Stimulated activated CD8-positive, alpha-beta memory T cell treated with anti-CD3 and anti-CD28 coated beads, Interleukin-2, amount 100 ng/mL, for 48 hours (primary cell): ENCODE data around the gene FRMPD2.

Experiments
- DNase-seq, 2 donors: peaks; one replicate each; pipeline ENCODE4 v3.0.0-alpha.2; 2020; ENCODE audit warnings: low read depth in 2 of 2

FRMPD2 gene, protein sequence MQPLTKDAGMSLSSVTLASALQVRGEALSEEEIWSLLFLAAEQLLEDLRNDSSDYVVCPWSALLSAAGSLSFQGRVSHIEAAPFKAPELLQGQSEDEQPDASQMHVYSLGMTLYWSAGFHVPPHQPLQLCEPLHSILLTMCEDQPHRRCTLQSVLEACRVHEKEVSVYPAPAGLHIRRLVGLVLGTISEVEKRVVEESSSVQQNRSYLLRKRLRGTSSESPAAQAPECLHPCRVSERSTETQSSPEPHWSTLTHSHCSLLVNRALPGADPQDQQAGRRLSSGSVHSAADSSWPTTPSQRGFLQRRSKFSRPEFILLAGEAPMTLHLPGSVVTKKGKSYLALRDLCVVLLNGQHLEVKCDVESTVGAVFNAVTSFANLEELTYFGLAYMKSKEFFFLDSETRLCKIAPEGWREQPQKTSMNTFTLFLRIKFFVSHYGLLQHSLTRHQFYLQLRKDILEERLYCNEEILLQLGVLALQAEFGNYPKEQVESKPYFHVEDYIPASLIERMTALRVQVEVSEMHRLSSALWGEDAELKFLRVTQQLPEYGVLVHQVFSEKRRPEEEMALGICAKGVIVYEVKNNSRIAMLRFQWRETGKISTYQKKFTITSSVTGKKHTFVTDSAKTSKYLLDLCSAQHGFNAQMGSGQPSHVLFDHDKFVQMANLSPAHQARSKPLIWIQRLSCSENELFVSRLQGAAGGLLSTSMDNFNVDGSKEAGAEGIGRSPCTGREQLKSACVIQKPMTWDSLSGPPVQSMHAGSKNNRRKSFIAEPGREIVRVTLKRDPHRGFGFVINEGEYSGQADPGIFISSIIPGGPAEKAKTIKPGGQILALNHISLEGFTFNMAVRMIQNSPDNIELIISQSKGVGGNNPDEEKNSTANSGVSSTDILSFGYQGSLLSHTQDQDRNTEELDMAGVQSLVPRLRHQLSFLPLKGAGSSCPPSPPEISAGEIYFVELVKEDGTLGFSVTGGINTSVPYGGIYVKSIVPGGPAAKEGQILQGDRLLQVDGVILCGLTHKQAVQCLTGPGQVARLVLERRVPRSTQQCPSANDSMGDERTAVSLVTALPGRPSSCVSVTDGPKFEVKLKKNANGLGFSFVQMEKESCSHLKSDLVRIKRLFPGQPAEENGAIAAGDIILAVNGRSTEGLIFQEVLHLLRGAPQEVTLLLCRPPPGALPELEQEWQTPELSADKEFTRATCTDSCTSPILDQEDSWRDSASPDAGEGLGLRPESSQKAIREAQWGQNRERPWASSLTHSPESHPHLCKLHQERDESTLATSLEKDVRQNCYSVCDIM (N-terminal part only)

DNA sequence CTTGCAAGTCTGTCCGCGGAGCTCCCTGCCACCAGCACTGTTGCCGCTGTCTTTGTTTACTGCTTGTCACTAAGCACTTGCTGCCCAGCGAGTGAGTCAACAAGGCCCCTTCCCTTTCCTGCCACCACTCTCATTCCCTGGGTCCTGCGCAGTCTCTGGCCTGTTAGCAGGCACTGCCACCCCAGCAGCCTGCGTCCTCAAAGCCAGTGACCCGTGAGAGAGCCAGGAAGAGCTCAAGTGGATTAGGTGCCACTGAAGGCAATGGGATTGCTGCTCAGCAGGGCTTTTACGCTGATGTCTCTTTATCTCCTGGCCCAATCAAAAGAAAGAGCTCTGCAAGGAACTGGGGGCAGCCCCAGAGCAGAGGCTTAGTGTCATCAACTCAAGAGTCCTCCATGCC, at the start of gene FRMPD2:
TSS of gene FRMPD2 (minus strand) at position 61 of the 400 bp plus-strand sequence. CDS start 129 bp downstream, outside the sequence.
- DNase-seq = no peak

DNA sequence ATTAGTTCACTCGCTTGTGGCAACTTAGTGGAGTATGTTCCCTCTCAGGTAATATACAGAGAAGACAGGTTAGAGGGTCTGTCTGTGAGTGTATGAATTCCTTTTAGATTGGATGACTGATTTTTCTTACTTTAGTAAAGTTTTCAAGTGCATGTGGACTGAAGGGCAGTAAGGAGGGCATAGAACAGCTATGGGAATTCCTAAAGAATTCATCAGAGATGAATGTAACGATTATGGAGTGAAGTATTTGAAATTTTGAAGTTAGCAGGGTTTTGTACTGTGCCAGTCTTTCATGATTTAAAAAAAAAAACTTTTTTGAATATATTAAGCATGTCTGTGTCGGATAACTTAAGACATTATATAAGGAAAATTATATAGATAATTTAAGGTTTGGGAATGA, 47.5 kb upstream of the FRMPD2 start:
- no peak for DNase-seq

DNA sequence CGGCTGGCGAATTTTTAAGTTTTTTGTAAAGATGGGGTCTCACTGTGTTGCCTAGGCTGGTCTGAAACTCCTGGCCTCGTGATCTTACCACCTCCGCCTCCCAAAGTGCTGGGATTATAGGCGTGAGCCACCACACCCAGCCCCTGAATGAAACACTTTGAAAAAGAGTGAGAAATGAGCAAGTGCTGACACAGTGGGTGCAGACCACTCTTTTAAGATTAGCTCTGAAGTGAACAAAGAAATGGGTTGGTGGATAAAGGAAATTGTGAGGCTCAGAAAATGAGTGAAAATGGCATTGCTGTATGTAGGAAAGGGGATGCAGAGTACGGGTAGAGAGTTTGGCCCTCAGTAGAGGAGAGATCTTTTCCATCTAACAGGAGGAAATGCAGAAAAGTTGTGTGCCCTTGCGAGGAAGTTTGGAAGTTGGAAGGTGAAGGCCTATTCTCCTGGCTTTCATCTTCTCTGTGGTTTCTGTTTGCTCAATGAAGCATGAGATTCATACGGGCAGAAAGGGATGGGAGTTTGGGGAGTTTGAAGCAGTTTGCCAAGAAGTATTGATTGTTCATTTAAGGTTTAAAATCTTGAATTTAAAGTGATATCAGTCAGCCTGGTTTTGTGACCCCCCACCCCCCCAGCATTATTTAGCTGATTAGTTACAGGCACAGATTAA, 43.0 kb upstream of the FRMPD2 start:
- no peak for DNase-seq

DNA sequence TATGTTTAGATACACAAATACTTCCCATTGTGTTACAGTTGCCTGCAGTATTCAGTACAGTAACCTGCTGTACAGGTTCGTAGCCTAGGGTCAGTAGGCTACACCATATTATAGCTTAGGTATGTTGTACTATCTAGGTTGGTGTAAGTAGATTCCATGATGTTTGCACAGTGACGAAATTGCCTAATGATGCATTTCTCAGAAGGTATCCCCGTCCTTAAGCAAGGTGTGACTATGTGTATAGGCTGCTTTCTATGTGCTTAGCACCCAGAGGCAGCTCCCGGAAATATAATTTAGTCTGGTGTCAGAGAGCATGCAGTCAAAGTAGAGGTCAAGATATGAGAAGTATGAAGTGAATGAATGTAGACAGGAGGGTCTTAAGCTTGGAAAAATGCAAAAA, 41.7 kb upstream of the FRMPD2 start:
- no peak for DNase-seq

DNA sequence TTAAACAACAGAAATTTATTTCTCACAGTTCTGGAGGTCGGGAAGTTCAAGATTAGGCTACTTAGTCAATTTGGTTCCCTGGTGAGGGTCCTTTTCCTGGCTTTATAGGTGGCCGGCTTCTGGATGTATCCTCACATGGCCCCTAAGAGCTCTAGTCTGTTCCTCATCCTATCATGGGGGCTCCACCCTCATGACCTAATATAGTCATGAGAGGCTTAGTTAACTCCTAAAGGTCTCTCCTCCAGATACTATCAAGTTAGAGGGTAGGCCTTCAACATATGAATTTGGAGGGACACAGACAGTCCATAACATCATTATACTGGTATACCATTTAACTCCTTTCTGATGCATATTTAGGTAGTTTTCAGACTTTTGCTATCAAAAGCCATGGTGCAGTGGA, 39.6 kb upstream of the FRMPD2 start:
- DNase-seq = no peak

DNA sequence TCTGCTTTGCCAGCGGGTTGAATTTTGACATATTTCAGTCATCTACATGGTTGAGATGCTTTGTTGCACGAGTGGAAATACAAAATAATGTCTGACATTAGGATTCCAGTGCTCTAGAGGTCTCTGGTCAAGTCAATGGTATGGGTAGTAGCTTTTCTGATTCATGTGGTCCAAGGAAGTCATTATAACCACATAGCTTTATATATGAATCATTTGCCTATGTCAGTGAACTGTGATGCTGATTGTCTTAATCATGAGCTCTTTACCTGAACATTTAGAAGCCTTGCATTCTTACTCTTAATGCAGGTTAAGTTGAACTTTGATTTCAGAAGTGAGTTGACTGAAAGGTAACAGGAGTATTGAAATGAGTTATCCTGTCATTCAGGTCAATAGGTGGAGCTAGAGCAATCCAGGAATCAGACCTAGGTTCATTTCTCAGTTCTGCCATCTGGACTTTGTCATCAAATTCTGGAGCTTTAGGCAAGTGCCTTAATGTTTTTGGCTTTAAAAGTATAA, 35.3 kb upstream of the FRMPD2 start:
- no peak for DNase-seq

DNA sequence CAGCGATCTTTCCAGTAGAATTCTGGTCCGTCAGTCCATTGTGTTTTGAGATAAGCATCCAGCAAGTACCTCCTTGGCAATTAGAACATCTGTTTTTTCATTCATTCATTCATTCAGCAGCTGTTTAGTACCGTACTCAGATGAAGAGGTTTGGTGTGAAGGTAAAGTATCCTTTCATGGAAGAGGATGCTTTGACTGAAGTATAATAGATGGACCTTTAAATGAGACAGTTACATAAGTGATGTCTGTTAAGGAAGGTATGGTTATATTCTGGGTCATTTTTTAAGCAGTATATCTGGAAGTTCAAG, 33.2 kb upstream of the FRMPD2 start:
- no peak for DNase-seq

DNA sequence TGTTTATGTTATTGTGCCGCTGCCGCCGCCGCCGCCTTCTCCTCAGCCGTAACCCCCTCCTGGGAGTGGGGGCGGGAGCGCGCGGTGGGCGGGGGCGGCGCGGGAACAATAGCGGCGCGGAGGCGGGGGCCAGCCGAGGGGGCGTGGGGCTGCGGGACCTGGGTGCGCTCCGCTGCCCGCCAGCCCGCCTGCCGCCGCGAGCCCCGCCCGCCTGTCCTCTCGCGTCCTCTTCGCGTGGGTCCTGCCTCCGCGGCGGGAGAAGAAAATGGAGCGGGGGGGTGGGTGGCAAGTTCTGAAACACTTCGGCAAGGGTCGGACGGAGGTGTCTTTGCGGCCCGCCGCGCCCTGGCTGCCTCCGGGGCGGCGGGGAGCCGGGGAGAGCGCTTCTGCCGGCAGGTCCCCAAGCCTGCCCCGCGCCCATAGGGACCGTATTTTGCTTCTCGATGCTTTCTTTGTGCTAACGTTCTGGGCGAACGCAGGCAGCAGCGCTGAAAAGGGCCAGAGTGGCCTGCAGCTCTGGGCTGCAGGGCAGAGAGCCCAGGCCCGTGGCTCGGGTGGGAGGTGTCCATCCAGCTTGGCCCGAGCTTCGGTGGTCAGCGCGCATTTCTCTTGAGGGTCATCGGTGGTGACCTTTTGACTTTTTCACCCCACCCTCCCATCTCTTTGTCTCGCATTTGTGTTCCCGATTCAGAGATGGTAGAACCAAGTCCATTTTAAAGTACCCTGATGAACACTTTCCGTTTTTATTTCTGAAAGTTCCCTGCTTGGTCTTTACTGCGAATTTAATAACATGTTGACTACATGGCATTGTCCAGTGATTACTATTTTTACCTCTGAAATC, 32.6 kb upstream of the FRMPD2 start:
- peak; percentile 34 to 41 for DNase-seq

DNA sequence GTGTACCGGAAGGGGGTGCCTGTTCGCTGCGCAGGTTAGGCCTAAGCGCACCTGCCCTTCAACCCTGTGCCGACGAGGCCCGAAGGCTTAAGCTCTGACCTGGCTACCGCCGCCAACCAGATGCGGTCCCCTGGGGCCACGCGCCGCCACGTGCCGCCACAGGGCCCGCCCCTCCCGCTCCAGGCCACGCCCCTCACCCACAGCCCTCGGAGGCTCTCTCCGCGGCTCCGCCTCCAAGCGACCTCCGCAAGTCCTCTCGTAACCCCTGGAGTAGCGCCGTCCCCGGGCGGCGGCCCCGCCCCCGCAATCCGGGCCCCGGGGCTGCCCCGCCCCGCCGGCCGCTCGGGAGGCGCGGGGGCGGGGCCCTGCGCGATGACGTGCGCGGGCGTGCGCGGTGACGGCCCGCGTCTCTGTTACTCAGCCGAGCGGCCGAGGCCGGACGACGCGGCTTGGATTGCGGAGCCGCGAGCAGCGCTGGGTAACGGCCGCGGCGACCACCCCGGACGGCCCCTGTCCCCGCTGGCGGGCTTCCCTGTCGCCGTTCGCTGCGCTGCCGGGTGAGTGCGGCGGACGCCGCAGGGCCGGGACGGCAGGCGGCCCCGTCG, 31.9 kb upstream of the FRMPD2 start, which contains the start of gene MAPK8:
TSS of gene MAPK8 (plus strand) at position 413 of the 605 bp plus-strand sequence. CDS start 94,984 bp downstream, outside the sequence.
- peak; percentile 83 to 88 for DNase-seq

DNA sequence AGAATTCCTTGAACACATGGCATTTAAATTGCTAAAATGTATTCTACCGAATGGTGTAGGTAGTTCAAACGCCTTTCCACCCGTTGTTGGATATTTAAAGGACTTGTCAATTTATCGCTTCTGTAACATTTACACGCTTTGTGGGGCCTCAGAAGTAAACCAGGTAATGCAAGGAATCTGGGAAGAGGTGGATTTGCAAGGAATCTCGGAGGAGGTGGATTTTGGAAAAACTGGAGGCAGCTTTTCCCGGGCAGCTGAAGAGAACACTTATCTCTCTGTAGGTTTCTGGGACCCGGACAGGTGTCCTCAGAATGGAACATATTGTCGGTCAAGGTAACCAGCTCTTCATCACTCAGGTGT, 31.4 kb upstream of the FRMPD2 start:
- DNase-seq = no peak

DNA sequence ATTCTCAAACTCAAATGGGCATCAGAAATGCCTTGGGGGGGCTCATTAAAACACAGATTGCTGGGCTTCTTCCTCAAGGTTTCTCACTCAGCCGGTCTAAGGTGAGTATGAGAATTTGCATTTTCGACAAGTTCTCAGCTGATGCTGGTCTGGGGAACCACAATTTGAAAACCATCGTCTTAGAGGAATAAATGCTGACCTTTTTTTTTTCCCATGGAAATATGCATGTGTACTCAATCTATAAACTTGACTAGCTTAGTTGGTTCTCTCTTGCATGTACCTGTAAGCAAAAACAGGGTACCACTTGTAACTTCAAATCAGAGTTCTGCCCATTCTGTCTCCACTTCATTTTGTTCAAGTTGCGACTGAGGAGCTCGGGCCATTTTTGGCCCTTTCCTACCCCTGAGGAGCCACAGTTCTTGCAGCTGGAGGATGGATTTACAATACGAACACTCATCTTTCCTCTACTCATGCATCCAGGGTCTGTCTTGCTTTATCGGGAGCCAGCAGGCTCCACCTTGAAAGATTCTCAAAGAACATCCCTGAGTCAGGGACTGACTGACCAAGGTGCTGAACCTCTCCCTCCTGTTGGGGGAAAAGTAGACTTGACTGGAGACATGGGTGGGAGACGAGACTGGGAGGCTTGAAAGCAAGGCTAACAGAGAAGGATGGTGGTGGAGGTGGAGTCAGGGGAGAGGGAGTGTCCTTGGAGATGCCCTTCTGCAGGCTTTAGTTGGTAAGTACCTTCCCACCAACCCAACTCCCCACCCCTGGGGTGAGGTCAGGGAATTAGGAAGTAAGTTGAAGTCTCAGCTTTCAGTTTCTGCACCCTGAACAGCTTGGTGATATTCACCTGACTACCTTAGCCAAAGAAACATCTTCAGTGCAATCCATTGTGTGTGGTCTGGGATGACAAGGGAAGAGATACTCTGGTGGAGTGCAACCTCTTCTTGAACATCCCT, 28.3 kb upstream of the FRMPD2 start:
- no peak for DNase-seq

DNA sequence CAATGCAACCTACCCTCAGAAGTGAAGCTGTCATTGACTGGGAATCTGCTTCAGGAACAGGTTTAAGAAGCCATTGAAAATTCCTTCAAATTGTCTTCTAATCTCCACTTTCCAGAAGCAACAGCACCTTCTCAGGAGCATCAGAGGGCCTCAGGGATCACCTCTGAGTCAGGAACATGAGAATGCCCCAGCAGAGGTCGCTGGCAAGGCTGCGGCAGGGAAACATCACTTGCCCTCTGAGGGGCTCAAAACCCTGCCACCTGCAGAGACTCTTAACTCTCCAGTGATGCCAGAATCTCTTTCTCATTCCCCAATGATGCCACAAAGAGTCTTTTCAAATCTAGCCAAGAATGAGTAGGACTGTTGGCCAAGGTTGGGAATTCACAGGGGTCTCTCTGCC, 26.1 kb upstream of the FRMPD2 start:
- DNase-seq = no peak

DNA sequence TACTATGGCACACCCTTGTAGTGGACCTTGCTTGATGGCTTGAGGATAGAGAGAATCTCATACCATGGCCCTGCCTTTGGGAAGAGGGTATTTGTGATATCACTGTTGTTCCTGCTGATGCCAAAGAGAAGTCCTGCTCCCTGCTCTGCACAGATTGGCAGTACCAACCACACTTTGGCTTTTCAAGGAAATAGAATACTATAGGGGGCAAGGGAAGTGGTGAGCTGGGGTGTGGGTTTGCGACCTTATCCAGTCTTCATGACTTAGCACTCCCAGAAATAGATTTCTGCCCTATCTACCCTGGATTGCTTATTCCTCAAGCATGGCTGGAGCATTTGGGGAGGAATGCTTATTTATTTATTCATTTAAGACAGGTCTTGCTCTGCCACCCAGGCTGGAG, 25.2 kb upstream of the FRMPD2 start:
- DNase-seq = no peak

DNA sequence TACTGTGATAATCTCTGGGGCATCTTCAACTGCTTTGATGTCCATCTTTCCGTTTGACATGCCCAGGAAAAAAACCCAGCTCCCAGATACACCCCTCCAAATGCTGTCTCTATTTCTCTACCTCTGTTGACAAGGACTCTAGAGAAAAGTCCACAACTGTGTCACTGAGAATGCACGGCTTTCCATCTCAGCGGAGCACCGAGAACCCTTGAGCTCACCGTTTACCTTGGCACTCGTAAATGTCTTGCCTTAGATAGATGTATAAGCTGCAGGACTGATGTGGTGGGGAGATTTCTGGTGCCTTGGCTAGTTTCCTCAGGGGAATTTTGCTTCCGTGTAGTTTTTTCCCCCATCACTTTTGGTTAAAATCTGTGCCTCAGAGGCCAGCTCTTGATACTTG, 24.6 kb upstream of the FRMPD2 start:
- no peak for DNase-seq

DNA sequence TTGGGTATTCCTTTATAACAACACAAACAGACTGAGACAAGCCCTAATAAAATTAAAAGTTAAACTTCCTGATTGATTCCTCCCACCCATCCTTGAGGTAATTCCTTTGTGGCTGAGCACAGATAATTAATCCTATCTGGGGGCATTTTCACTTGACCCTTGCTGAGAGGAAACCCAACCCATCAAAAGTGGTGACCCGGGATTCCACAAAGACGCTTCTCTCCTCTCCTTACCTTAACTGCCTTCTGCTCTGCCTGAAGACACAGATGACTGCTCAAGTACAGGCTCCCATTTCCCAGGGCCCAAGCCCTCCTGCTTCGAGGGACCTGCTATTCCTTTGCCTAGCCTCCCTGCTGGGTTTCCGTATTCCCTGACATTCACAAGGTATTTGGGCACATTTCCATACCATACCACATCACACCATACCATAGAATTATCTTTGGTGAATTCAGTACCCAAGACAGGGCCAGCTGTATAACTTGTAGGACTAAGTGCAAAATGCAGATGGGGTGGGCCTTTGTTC, 22.1 kb upstream of the FRMPD2 start:
- DNase-seq = no peak

DNA sequence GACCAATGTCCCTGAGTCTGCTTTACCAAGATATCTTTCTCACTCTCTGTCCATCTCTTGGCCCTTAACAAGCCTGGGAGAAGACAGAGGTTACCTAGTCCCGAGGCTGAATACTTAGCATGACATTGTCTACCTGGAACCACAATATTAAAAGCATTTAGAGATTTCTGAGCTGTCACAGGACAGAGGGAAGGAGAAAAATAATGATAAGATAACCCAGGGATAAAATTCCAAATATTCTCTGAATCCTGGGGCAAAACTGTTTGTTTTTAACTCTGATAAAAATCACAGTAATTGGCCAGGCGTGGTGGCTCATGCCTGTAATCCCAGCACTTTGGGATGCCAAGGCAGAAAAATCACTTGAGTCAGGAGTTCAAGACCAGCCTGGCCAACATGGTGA, 19.9 kb upstream of the FRMPD2 start:
- no peak for DNase-seq

DNA sequence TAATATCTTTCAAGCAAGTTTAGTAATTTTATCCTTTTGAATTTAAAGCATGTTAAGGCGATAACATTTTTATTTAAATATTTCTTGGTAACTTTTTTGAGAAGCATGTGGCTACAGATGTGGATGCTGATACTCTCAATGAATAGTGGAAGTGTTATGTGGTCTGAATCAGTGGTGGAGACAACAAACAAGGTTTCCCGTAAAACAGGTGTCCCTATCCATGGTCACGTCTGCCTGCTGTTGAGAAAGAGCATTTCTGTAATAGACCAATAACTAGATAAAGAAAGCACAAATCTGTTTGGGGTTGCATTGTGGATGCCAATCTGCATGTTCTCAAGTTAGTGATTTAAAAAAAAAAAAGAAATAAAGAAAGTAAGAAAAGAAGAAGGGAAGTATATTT, 18.1 kb upstream of the FRMPD2 start:
- no peak for DNase-seq

DNA sequence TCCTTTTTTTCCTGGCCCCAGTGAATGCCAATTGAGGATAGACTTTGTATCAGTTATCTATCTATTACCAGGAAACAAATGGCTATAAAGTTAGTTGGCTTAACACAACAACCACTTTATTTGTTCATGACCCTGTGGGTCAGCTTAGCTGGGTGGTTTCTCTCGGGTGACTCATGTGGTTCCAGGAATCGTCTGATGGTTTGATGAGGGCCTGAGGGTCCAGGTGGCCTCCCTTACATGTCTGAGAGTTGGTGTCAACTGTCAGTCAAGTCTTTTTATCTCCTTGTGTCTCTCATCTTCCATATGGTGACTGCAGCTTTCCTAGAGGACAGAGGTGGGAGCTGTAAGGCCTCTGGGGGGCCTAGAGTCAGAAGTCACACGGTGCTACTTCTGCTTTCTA, 16.7 kb upstream of the FRMPD2 start:
- DNase-seq = no peak

DNA sequence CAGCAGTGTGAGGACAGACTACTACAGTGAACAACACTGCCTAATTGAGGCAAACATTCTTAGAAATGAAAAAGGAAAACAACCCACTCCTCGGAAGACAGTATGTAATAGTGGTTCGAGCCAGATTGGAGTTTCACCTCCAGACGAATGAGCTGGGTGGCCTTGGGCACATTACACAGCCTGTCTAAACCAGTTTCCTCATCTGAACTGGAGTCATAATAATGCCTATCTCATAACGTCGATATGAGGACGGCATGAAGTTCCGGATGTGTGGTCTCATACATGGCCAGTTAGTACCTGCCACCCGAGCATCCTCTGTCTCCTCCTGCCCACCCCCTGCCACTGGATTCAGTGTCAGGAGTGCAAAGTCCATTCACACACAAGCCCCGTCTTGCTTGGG, 15.8 kb upstream of the FRMPD2 start:
- DNase-seq = no peak
